ENCODE measurements around the gene MARCHF3.

GRCh38 chr5:126851501-126852011, 178.8 kb downstream of the MARCHF3 start:
- TF ChIP-seq CTCF (conservative IDR thresholded peaks at IDR 0.05 in 1 of 2, IDR thresholded peaks at IDR 0.05 in 1 of 2; ENCODE audit: low read depth in 1 of 2, low read length in 2 of 2), result no peak
- TF ChIP-seq EZH2 (IDR thresholded peaks at IDR 0.05; ENCODE audit: low read length, missing control alignments), result no peak

All from fibroblast of lung (primary cell).